Activated CD4-positive, CD25-positive, alpha-beta regulatory T cell treated with anti-CD3 and anti-CD28 coated beads, Interleukin-2, amount 50 U/mL, for 16 hours (primary cell): ENCODE results near the gene PRKN.

ENCODE experiments used
- DNase-seq: peaks from one replicate; pipeline ENCODE4 v3.0.0-alpha.2; 2020; ENCODE audit warnings: low read depth, low spot score

Gene PRKN

DNA sequence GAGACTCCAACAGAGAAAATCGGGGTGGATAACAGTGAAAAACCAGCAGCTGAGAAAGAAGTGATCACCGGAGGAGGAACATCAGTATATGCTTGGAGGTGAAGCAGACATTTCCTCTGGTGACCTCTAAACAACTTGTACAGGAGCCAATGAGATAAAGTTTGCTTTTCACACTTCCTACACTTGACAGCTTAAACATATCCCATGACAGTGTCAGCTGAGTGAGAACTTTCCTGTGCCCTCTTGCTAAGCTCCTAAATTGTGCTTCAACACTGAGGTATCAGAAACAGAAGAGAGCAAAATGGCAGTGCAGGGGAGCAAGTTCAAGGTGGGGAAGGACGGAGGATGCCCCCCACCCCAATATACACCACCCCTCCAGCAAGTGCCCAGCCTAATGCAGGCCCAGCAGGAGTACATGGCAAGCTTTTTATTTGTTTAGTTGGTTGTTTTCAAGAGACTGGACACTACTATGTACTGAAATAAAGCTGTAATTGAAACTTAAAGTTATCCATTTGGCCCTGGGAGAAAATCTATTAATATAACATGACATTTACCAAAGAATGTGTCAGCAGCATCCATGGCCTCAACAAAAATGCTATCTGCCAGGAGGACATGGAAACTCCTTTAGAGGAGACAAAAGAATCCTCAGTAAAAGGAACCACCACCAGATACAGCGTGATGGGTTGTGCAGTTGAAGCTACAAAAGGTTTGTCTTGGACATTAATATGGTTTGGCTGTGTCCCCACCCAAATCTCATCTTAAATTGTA is 540.2 kb downstream of the PRKN start:
- DNase-seq: no peak

DNA sequence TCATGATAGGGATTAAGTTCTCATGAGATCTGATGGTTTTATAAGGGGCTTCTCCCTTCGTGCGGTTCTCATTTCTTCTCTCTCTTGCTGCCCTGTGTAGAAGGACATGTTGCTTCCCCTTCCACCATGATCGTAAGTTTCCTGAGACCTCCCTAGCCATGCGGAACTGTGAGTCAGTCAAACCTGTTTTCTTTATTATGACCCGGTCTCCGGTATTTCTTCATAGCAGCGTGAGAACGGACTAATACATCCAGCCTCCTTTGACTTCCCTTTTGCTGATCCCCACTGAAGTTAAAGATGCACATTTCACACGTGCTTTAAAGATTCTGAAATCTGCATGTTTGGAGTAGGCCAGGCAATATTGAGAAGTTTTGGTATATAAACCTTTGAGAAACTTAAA is 543.1 kb downstream of the PRKN start:
- DNase-seq: no peak

DNA sequence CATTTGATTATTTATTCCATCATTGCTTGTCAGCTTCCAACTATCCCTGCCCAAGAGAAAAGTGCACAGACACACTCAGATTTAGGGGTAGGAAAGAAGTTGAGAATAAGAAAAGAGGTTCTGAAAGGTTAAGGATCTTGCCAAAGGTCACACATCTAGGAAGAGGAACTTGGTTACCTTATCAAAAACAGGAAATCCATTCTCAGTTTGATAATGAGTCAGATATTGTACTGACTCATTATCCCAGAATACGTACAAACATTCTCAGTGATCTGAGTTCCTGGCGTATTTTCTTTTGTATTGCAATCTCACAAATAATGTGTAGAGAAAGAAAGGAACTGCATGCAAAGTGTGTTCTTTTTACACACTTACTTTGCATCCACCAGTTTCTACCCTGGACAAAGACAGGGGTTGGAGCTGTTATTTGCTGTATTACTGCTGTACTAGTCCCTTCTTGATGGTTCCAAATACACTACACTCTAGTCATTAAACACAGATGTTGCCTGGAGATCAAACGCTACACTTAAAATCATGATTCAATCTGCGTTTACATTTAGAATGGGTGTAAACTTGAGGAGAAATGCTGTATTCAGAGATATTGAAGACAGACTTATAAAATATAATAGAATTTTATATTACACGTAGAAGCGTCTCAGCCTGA is 545.7 kb downstream of the PRKN start:
- DNase-seq: no peak

DNA sequence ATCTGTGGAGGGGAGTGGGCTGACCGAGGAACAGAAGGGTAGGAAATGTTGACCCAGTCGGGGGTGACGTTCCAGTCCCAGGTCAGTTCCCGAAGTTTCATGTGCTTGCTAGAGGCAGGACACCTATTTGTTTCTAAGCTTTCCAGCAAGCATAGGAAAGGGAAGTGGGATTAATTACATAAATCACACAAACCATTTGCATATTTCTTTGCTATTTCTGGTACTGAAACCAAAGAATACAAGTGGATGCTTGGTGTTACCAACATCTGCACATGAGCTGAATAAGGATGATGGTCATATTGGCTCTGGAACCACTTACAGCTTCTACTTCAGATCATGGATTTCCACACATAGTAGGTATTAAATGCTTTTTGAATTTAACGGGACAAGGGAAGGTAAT is 546.5 kb downstream of the PRKN start:
- no peak for DNase-seq

DNA sequence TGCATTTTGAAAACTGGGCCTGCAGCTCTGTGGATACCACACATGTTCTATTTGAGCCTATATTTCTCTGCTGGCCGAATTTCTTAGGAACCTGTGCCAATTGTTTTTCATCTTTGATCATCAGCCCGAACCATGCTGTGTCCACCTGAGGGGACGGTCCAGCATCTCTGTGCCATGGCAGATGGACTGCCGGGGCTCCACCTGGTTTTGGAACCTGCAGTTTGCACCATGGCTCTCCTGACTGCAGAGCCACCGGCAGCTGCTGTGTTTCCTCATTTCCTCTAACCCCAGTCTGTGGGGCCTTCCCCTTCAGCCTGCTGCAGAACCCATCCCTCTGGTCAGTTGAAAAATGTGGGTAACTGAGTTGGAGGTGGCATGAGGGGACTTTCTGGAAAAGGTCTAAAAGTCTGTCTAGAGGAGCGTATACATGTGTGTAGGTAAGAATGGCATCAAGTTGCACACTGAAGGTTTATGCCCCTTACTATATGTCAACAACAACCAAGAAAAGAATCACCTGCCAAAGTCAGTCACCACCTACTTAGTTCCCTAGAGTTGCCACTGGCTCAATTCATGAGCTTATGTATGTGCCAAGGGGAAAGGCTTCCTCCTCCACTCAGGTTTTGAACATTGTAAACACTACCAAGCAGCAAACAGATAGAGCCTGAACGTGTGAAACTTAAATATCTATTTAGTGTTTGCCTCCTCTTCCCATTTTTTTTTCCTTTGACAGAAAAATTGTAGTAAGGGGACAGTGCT is 548.2 kb downstream of the PRKN start:
- DNase-seq: no peak

DNA sequence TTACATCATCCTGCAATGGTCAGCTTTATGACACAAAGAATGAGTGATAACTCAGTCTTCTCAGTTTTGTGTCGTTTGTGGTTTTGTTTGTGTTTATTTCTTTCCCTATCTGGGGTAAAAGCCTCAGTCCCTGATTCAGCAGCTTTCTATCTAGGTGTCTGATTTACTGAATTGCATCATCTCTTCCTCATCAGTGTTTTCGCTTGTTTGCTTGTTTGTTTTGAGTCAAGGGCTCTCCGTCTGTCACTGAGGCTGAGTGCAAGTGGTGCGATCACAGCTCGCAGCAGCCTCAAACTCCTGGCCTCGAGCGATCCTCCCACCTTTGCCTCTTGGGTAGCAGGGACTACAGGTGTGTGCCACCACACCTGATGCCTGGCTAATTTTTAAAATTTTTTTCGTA is 548.9 kb downstream of the PRKN start:
- no peak for DNase-seq

DNA sequence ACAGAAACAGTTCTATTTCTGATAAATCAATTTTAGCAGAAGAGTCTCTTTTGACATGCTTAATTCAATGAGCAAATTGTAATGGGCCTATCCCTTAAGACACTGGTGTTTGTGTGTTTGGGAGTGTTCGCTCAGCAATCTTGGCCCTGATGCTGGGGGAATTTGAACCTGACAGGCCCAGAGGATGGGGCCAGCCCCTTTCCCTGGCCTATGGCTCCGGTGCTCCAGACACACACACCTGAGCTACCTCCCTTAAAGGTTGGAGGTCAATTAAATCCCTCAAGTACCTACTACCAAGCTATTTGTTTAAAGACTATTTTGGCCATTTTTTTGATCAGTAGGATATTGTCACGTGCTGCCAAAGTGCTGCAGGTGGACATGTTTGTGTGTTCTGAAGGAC is 549.3 kb downstream of the PRKN start:
- no peak for DNase-seq

DNA sequence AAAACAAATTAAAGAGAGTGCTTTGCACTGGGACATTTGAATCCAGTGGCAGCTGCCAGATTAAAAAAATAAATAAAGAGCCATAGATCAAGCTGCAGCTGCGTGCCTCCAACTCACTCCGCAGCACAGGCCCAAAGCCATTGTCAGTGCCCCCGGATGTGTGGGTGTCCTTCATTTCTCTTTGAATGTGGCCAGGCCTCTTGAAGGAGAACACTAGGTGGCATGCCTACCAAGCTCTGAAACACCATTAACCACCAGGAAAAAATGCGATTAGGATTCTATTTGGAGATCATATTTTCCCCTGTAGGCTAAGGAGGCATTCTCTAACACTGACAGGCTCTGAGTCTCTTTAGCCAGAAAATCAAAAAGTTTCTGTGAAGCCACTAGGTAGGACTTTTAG is 549.8 kb downstream of the PRKN start:
- no peak for DNase-seq

DNA sequence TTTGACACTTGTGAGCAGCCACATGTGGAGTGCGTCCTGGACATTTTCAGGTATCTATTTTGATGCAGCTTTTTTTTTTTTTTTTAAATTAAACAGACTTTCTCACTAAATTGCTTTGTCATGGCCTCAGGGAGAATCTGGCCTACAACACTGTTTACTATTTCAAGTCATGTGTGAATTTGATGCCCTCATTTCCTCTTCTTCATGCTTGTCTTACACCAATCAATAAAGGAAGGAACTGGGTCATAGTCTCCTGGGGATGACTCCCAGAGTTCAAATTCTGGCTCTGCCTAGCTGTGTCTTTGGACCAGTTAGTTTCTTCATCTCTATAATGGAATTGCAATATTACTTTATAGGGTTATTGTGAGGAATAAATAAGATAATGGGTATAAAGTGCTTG is 554.1 kb downstream of the PRKN start:
- no peak for DNase-seq

DNA sequence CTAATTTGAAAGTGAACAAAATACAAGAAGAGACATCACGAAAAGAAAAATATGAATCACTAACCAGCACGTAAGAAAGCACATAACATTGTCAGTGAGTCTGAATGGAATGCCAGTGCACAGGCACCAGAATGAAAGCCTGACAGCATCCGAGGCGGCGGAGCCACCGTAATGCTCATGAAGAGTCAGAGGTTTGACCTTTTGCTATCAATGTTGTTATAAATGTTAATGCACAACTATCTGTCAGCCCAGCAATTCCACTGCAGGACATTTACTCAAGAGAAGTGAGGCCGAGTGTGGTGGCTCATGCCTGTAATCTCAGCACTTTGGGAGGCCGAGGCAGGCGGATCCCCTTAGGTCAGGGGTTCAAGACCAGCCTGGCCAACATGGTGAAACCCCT is 562.1 kb downstream of the PRKN start:
- DNase-seq: no peak

DNA sequence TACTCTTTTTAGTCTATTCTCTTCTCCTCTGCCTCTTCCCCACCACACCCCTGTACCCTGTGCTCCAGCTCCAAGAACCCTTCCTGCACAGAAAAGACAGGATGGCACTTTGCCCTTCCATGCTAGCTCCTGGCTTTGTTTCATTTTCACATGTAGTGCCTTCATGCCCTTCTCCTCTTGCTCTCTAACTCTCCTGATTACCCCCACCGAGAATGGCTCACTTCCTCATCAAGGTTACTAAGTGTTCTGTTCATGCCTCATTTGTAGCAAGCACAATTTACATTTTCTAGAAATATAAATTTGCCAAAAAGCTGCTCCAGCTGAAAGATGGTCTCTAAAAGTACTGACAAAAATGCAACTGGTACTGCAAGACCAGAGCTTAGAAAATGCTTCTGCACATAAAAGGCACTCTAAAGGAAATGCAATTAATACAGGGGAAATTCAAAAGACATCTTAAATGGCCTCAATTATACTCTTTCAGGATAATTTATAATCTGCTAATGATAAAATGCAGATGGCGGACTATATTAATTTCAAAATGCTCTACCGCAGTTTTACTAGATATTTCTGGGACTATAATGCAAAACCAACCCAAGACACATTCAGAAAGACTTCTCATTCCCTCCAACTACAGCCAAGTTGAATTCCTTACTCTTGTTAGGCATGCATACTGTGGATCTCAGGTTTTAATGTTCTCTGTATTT is 570.2 kb downstream of the PRKN start:
- no peak for DNase-seq

DNA sequence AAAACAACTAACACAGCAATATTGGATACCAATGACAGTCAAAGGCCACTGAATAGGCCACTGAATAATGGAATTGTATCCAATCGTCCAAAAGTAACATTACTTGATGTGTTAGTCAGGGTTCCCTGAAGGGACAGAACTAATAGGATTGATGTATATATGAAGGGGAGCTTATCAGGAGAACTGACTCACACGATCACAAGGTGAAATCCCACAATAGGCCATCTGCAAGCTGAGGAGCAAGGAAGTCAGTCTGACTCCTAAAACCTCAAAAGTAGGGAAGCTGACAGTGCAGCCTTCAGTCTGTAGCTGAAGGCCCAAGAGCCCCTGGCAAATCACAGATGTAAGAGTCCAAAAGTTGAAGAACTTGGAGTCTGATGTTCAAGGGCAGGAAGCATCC is 571.4 kb downstream of the PRKN start:
- DNase-seq: no peak

DNA sequence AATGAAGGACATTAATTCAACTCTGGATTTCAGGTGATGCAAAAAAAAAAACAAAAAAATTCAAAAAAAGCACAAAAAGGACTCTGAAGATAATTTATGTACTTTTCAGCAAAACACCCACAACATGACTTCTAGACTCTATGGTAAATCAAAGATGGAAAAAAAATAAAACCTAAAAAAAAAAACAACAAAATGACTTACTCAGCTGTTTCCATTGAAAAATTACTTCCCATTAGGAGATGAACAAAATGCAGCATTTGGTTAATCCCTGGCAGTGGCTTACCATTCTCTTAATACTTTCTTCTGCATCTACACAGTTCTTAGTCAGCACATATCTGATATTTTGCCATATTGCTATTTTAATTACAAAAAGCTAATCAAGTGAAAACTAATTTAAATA is 572.6 kb downstream of the PRKN start:
- DNase-seq: no peak

DNA sequence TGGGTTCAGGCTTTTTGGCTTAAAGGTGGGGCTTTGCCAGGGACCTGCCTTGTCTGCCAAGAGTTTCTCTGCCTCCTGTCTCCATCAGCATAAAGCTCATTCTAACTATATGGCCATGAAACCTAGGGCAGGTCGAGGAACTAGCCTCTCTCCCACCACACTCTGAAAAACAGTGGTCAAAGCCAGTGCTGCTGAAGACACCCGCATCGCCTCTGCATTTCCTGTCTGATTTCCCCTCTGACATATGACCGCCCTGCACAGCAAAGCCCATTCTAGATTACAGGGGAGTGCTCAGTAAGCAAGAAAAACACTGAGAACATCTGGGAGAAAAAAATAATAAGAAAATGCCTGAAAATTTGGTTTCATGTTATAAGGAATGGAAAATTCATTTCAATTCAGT is 573.6 kb downstream of the PRKN start:
- DNase-seq: no peak

DNA sequence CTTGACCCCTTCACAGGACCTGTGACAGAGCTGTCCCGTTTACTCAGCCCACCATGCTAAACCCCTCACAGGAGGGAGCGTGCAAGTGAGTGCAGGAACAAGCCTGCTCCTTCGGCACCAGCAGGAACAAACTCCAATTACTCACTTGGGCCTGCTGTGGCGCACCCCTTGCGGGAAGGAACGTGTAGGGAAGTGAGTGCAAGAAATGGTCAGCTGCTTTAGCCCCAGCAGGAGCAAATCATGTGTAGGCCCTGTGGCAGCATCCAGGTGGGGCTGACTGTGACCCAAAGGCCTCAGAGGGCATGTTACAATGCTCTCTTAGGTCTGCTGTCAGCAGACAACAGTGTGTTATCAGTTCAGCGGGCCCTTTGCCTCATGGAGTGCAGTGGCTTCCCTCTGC is 574.4 kb downstream of the PRKN start:
- no peak for DNase-seq

DNA sequence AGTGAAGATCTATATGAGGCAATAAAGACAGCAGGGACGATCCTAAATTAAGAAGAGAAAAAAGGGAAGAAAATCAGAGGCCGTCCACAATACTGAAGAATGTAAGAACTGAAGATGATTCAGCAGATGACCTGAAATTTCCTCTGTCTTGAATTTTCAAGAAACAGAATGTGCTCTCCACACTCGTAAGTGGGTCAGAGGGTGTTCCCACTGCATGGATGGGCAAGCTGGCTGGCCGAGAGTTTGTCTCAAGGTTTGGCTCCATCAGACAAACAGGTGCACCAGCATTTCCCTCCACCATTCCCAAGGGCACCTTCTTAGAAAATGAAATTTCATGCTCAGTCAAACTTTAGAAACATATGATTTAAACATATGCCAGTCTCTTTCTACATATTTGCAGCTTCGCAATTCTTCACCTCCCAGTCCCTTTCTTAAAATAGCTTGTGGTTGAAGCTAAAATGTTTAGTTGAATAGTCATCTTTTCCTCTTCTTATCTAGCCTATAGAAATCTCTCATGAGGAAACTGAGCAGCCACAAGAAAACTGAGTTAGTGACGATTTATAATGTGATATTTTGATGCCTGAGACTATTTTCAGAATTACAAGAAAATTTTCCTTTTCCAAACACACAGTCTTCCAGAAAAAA is 576.4 kb downstream of the PRKN start:
- DNase-seq: no peak

DNA sequence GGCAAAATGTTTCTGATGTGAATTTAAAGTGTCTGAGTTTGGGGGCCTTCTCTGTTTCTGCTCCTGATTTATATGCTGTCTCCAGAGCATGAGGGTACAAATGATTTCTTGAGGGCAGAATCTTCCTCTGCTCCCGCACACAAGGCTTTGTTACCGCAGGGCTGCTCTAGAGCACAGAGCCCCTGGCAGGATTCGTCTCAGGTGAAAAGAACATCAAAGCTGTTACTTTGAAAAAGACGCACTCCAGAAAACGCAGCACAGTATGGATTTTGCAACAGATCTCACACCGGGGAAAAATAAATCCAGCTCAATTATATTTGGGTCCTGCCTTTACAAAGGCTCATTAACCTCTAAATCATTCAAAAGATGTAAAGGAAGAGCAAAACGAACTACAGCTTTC is 577.3 kb downstream of the PRKN start:
- DNase-seq: no peak

DNA sequence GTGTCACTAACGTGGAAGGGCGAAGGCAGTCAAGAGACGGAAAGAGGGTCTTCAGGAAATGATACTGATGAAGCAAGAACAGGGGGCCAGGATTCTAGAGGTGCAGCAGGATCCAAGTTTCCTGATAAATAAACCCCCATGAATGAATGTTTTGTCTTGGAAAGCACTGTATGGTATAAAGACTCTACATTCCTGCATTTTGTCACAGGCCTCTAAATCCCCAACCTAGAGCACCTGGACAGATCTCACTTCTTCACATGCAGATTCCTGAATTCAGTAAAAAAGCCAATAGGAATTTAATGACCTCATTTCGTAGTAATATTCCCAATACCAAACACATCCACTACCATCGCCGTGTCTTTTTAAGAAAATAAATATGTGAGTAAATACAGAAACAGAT is 577.8 kb downstream of the PRKN start:
- no peak for DNase-seq

DNA sequence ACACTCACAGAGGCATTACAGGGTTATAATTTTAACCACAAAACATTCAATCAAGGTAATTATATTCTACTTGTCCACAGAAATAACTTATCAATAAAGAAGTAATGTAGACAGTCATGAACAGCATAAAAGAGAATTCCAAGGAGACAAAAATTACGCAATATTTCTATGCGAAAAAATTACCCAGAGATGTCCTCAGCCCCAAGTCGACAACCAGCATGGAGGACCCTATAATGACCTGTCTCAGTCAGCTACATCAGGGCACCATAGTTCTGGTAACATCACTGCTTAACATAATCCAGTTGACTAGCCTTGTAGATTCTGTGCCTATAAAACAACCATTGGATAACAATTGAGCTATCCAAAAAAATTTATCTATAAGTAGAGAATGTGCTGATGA is 579.8 kb downstream of the PRKN start:
- DNase-seq: no peak

DNA sequence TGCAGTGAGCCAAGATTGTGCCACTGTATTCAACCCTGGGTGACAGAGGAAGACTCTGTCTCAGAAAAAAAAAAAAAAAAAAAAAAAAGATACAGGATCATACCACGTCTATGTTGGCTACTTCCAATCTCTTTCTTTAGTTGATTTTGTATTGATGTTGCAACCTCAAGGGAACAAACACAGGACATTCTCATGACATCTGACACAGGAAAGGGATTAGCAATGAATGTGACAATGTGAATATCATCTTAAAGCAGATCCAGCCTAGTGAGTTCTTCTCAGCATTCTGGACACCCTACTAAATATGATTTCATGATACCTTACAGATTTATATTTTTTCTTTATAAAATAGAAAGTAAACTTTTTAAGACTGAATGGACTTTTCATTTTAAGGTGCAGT is 580.3 kb downstream of the PRKN start:
- no peak for DNase-seq

DNA sequence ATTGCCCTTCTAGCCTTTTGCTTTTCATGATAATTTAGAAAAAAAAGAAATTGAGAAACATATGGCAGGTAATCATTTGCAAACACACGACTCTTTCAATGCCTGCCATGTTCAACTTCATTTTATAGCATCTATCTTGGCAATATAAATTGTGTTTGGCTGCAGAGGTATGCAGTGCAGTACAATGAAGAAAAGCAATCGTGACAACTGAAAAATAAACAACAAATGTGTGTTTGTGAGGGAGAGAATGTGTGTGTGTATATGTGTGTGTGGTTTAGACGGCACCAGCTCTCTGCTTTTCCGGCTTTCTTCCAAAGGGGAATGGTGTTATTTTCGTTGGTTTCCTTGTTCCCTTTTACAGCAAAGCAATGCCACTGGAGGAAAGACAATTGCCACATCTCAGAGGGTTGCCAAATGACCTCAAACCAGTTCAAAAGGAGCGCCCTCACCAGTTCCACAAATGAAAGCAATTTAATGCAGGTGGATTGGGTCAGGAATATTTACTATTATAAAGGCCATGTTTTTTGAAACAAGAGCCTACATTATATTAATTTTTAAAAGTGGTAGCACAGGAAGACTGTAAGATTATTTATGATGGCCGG is 587.2 kb downstream of the PRKN start:
- DNase-seq: no peak
